ENCODE data around the gene ENOX1. TPM values are rescaled to one million over a fixed set of nuclear protein-coding genes. Genes with fewer than 3 reads are reported as not detected.
"Not testable (repeated sequence)": the region's sequence is repeated elsewhere in the genome, so short reads cannot be mapped to it uniquely, and the experiment has no call there.

ENOX1 gene
- total and polyA plus RNA-seq, 2 of the 8 experiments (the other 6 are each of a cell fraction or from before 2014, with no cell fraction given), result 0.23 to 0.37 TPM

DNA sequence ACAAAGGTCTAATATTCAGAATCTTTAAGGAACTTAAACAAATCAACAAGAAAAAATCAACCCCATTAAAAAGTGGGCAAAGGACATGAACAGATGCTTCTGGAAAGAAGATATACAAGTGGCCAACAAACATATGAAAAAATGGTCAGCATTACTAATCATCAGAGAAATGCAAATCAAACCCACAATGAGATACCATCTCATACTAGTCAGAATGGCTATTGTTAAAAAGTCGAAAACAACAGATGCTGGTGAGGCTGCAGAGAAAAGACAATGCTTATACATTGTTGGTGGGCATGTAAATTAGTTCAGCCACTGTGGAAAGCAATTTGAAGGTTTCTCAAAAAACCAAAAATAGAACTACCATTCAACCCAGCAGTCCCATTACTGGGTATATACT is 37.9 kb upstream of the ENOX1 start:
- H3K36me3 ChIP-seq (ENCODE audit: control insufficient read depth in 2 of 4, insufficient read depth in 4 of 4, low read length in 3 of 4); H3K9me3 ChIP-seq (ENCODE audit: insufficient read depth in 2 of 2, low read depth in 1 of 2, low read length in 1 of 2); H4K5ac ChIP-seq (ENCODE audit: insufficient read length, low read depth, low read length); H2AFZ ChIP-seq (ENCODE audit: low read length); FAIRE-seq; H2BK20ac ChIP-seq (ENCODE audit: low read length); H3K14ac ChIP-seq (ENCODE audit: insufficient read length); H3K4ac ChIP-seq (replicated peaks; ENCODE audit: insufficient read length, low read depth, low read length); POLR2A ChIA-PET (ENCODE audit: partially characterized antibody); H3K4me1 ChIP-seq (replicated peaks in 1 of 4; ENCODE audit: control insufficient read depth in 3 of 4, insufficient read depth in 4 of 4, low read length in 3 of 4); H3K4me3 ChIP-seq (ENCODE audit: extremely low read depth in 1 of 4, insufficient read depth in 2 of 4, low read depth in 3 of 4, low read length in 4 of 4); H2BK12ac ChIP-seq (ENCODE audit: low read depth, low read length); DNase-seq (ENCODE audit: low read depth in 1 of 2, low spot score in 2 of 2); H2BK15ac ChIP-seq (ENCODE audit: low read length); H3K56ac ChIP-seq (replicated peaks; ENCODE audit: insufficient read length, low read depth, low read length); H3K23ac ChIP-seq (ENCODE audit: insufficient read length); H3K79me1 ChIP-seq (ENCODE audit: low read depth, low read length); H2BK5ac ChIP-seq (ENCODE audit: low read depth, low read length); H3K79me2 ChIP-seq (ENCODE audit: control insufficient read depth in 1 of 2, insufficient read depth in 2 of 2, low read length in 2 of 2); H3K18ac ChIP-seq (ENCODE audit: extremely low read depth, low read length); H2AK5ac ChIP-seq (ENCODE audit: low read depth, low read length); H4K20me1 ChIP-seq (replicated peaks in 1 of 2; ENCODE audit: control insufficient read depth in 1 of 2, insufficient read depth in 2 of 2, low read length in 2 of 2); H3K27me3 ChIP-seq (replicated peaks in 1 of 4; ENCODE audit: control insufficient read depth in 3 of 4, extremely low read depth in 1 of 4, insufficient read depth in 3 of 4, low read length in 3 of 4); H3K27ac ChIP-seq (ENCODE audit: low read depth, low read length); H4K8ac ChIP-seq (ENCODE audit: extremely low read depth, insufficient read depth, low read length); H2BK120ac ChIP-seq (replicated peaks; ENCODE audit: low read depth, low read length); CTCF ChIA-PET (ENCODE audit: partially characterized antibody); H3K23me2 ChIP-seq (ENCODE audit: low read depth, low read length); H3K4me2 ChIP-seq (ENCODE audit: insufficient read depth in 1 of 2, low read depth in 2 of 2, low read length in 2 of 2); H3K9ac ChIP-seq (replicated peaks in 1 of 4; ENCODE audit: extremely low read depth in 1 of 4, low read depth in 3 of 4, low read length in 3 of 4); H4K91ac ChIP-seq (replicated peaks; ENCODE audit: insufficient read length, low read length): not testable (repeated sequence)
- WGBS, 2 experiments (ENCODE audit: extremely low coverage in 1 of 2, insufficient coverage in 1 of 2, insufficient read length in 1 of 2, insufficient replicate concordance in 2 of 2, low coverage in 1 of 2, low lambda C conversion rate in 2 of 2, missing lambda C conversion rate in 1 of 2), result 100% methylated on average over 1 of the region's 1 CpG; no CpG with 5 or more reads in 1 of the 2 experiments

Data from H1 (cell line).